ENCODE results near the gene RGS3.

Gene RGS3

GRCh38 chr9:113514061-113514460, 50.5 kb downstream of the RGS3 start:
- no peak overlapping the region for H3K4me2 ChIP-seq (ENCODE audit: low read length)
- H4K20me1 ChIP-seq (ENCODE audit: insufficient read depth, low read length), result no peaks in the 10 kb centered on the region
- peaks cover 17% of the 10 kb centered on the region for H3K4me1 ChIP-seq (ENCODE audit: low read length)
- no peak overlapping the region for H3K9ac ChIP-seq (ENCODE audit: low read length)
- no peak overlapping the region for H3K4me3 ChIP-seq (ENCODE audit: low read length)
- no peaks in the 10 kb centered on the region for H3K9me3 ChIP-seq (ENCODE audit: insufficient read depth, low read length)
- H3K27ac ChIP-seq (ENCODE audit: low read length), result no peak overlapping the region
- no peaks in the 10 kb centered on the region; the same call in 1 of the 2 replicates for H3K27me3 ChIP-seq (ENCODE audit: low read depth, low read length)
- TF ChIP-seq CTCF (IDR thresholded peaks at IDR 0.05; ENCODE audit: low read depth, low read length), result no peak
- TF ChIP-seq EZH2phosphoT487 (IDR thresholded peaks at IDR 0.05; ENCODE audit: low read depth), result no peak
- no peaks in the 10 kb centered on the region for H3K79me2 ChIP-seq (ENCODE audit: low read length)
- no peaks in the 10 kb centered on the region for H3K36me3 ChIP-seq (replicated peaks; ENCODE audit: low read depth, low read length)
- no peak overlapping the region for H2AFZ ChIP-seq (ENCODE audit: low read depth, low read length)

GRCh38 chr9:113514748-113515147, 51.2 kb downstream of the RGS3 start:
- TF ChIP-seq CTCF (IDR thresholded peaks at IDR 0.05; ENCODE audit: low read depth, low read length), result no peak
- no peak for TF ChIP-seq EZH2phosphoT487 (IDR thresholded peaks at IDR 0.05; ENCODE audit: low read depth)
- Histone ChIP-seq H3K9ac (ENCODE audit: low read length) (no peak overlapping the region), H3K4me1 (ENCODE audit: low read length) (peaks cover 17% of the 10 kb centered on the region), H4K20me1 (ENCODE audit: insufficient read depth, low read length) (no peaks in the 10 kb centered on the region), H3K4me3 (ENCODE audit: low read length) (no peak overlapping the region), H2AFZ (ENCODE audit: low read depth, low read length) (no peak overlapping the region), H3K27ac (ENCODE audit: low read length) (no peak overlapping the region), H3K4me2 (ENCODE audit: low read length) (no peak overlapping the region), H3K9me3 (ENCODE audit: insufficient read depth, low read length) (no peaks in the 10 kb centered on the region), H3K79me2 (ENCODE audit: low read length) (no peaks in the 10 kb centered on the region), H3K36me3 (replicated peaks; ENCODE audit: low read depth, low read length) (no peaks in the 10 kb centered on the region), H3K27me3 (ENCODE audit: low read depth, low read length) (no peaks in the 10 kb centered on the region; the same call in 1 of the 2 replicates)

DNA sequence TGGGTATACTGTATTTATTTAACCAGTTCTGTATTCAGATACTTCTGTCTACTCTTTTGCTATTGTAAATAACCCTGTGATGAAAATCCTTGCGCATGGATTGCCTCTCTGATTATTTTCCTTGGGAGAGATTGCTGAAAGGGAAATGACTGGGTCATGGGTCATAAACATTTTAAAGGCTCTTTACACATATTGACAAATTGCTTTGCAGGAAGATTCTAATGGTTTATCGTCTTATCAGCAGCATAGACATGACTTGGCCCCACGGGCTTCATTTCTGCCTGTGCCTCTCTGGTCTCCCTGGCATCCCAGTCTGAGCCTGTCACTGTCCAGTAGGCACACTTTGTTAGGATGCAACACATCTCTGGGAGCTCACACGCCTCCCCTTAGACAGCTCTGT, 52.3 kb downstream of the RGS3 start:
- Histone ChIP-seq H3K79me2 (ENCODE audit: low read length) (no peaks in the 10 kb centered on the region), H2AFZ (ENCODE audit: low read depth, low read length) (no peak overlapping the region), H3K4me1 (ENCODE audit: low read length) (peaks cover 17% of the 10 kb centered on the region), H4K20me1 (ENCODE audit: insufficient read depth, low read length) (no peaks in the 10 kb centered on the region), H3K9me3 (ENCODE audit: insufficient read depth, low read length) (no peaks in the 10 kb centered on the region), H3K27me3 (ENCODE audit: low read depth, low read length) (no peaks in the 10 kb centered on the region; the same call in 1 of the 2 replicates), H3K4me2 (ENCODE audit: low read length) (no peak overlapping the region), H3K4me3 (ENCODE audit: low read length) (no peak overlapping the region), H3K36me3 (replicated peaks; ENCODE audit: low read depth, low read length) (no peaks in the 10 kb centered on the region), H3K27ac (ENCODE audit: low read length) (no peak overlapping the region), H3K9ac (ENCODE audit: low read length) (no peak overlapping the region)
- TF ChIP-seq EZH2phosphoT487 (IDR thresholded peaks at IDR 0.05; ENCODE audit: low read depth), result no peak
- TF ChIP-seq CTCF (IDR thresholded peaks at IDR 0.05; ENCODE audit: low read depth, low read length), result no peak

- no peak overlapping the region for H3K9ac ChIP-seq (ENCODE audit: low read length)
- H3K27me3 ChIP-seq (ENCODE audit: low read depth, low read length), result peaks cover 6% of the 10 kb centered on the region; the same call in 1 of the 2 replicates
- H2AFZ ChIP-seq (ENCODE audit: low read depth, low read length), result peak overlapping the region; percentile 24
- TF ChIP-seq EZH2phosphoT487 (IDR thresholded peaks at IDR 0.05; ENCODE audit: low read depth), result no peak
- H3K4me3 ChIP-seq (ENCODE audit: low read length), result no peak overlapping the region
- no peaks in the 10 kb centered on the region for H3K79me2 ChIP-seq (ENCODE audit: low read length)
- H3K36me3 ChIP-seq (replicated peaks; ENCODE audit: low read depth, low read length), result no peaks in the 10 kb centered on the region
- H3K9me3 ChIP-seq (ENCODE audit: insufficient read depth, low read length), result no peaks in the 10 kb centered on the region
- no peaks in the 10 kb centered on the region for H4K20me1 ChIP-seq (ENCODE audit: insufficient read depth, low read length)
- H3K27ac ChIP-seq (ENCODE audit: low read length), result no peak overlapping the region
- H3K4me1 ChIP-seq (ENCODE audit: low read length), result peaks cover 15% of the 10 kb centered on the region
- H3K4me2 ChIP-seq (ENCODE audit: low read length), result peak overlapping the region; percentile 32
Measured at GRCh38 chr9:113516840-113517577, 53.5 kb downstream of the RGS3 start.

All from OCI-LY3 (cell line).